Tibial nerve (tissue), 4 donors: ENCODE results near the gene SCFD1. TPM values are rescaled to one million over a fixed set of nuclear protein-coding genes. Genes with fewer than 3 reads are reported as not detected.
A peak's percentile ranks its signal among the peaks of the same experiment; 100 is the strongest.

Source experiments
- DNase-seq, 2 donors: peaks; one replicate each; pipeline ENCODE4 v3.0.0-alpha.2; 2019; ENCODE audit warnings: low spot score in 2 of 2
- H3K27ac ChIP-seq, 4 donors: fragments of 200-600 bp; sonication (generic) in 3 of 4; one replicate each; pipeline ENCODE4 v1.5.1; 2017 to 2019; ENCODE audit warnings: mild to moderate bottlenecking in 1 of 4
- H3K27me3 ChIP-seq, 2 donors: fragments of 200-600 bp; sonication (generic) in 1 of 2; one replicate each; pipeline versions ENCODE4 v1.5.1 to v1.6.0; 2017 to 2019
- H3K36me3 ChIP-seq, 3 donors: fragments of 200-600 bp; sonication (generic); one replicate each; pipeline ENCODE4 v1.5.1; 2018 to 2019
- H3K4me1 ChIP-seq, 4 donors: fragments of 200-600 bp; sonication (generic) in 3 of 4; one replicate each; pipeline ENCODE4 v1.5.1; 2017 to 2019
- H3K4me3 ChIP-seq, 4 donors: fragments of 200-600 bp; sonication (generic) in 3 of 4; one replicate each; pipeline ENCODE4 v1.5.1; 2017 to 2019; ENCODE audit warnings: mild to moderate bottlenecking in 1 of 4, moderate library complexity in 1 of 4
- H3K9me3 ChIP-seq, 4 donors: fragments of 200-600 bp; sonication (generic) in 3 of 4; one replicate each; pipeline ENCODE4 v1.5.1; 2017 to 2019
- CTCF ChIP-seq, 5 experiments: fragments of 200-600 bp in 3 of 5; fragments of 450-650 bp in 2 of 5; sonication (generic) in 3 of 5; IDR thresholded peaks; one replicate each; pipeline ENCODE4 v1.5.1; 2016 to 2019; ENCODE audit warnings: antibody characterized with exemption in 5 of 5, mild to moderate bottlenecking in 3 of 5, moderate library complexity in 2 of 5
- EP300 ChIP-seq, 2 donors: sonication (generic); formaldehyde crosslinking; IDR thresholded peaks; one replicate each; pipeline ENCODE4 v1.6.1; 2017; ENCODE audit warnings: antibody characterized with exemption in 2 of 2, mild to moderate bottlenecking in 1 of 2
- POLR2A ChIP-seq, 2 donors: fragments of 450-650 bp; IDR thresholded peaks; one replicate each; pipeline ENCODE4 v1.6.1; 2017; ENCODE audit warnings: antibody characterized with exemption in 2 of 2, mild to moderate bottlenecking in 2 of 2, moderate library complexity in 2 of 2
- WGBS, 2 donors: methylation state at CpG; one replicate each; pipeline ENCODE4 v1.1.5; 2018; 5-methylcytosine and 5-hydroxymethylcytosine counted together
- total RNA-seq, 4 donors: library from RNA; depleted of rRNA; stranded (reverse); fragments of >200 nt; gene quantifications; one replicate each; pipeline ENCODE4 v1.1.0, GENCODE V29; 2016

SCFD1 gene
- total RNA-seq, 4 donors from 2014 or later: 44.1 to 131 (median 75.0) TPM

GRCh38 chr14:30607156-30607780, 14.9 kb upstream of the SCFD1 start:
- Histone ChIP-seq H3K27ac (no peak overlapping the region), H3K36me3 (peaks cover 0 to 37% (median 0%) of the 10 kb centered on the region in 3 donors), H3K9me3 (no peaks in the 10 kb centered on the region), H3K4me3 (no peak overlapping the region), H3K4me1 (peaks cover 0 to 6% (median 0%) of the 10 kb centered on the region in 4 donors), H3K27me3 (no peaks in the 10 kb centered on the region)
- TF ChIP-seq POLR2A (IDR thresholded peaks at IDR 0.05): no peak
- TF ChIP-seq CTCF (IDR thresholded peaks at IDR 0.05): no peak
- TF ChIP-seq EP300 (IDR thresholded peaks at IDR 0.05): no peak
- no peak for DNase-seq
- WGBS, 2 donors: 93 to 95% methylated on average over 1 of the region's 1 CpG

GRCh38 chr14:30608533-30609006, 13.5 kb upstream of the SCFD1 start:
- peaks cover 0 to 6% (median 0%) of the 10 kb centered on the region in 4 donors for H3K4me1 ChIP-seq
- H3K9me3 ChIP-seq: no peaks in the 10 kb centered on the region
- 81 to 89% methylated on average over 5 of the region's 5 CpGs for WGBS, 2 donors
- no peak overlapping the region for H3K27ac ChIP-seq
- TF ChIP-seq POLR2A (IDR thresholded peaks at IDR 0.05) (no peak), CTCF (IDR thresholded peaks at IDR 0.05) (no peak), EP300 (IDR thresholded peaks at IDR 0.05) (no peak)
- H3K27me3 ChIP-seq: no peaks in the 10 kb centered on the region
- no peak for DNase-seq
- H3K4me3 ChIP-seq: no peak overlapping the region
- peaks cover 0 to 25% (median 0%) of the 10 kb centered on the region in 3 donors for H3K36me3 ChIP-seq

- 23 to 37% methylated on average over 6 of the region's 6 CpGs for WGBS, 2 donors
- DNase-seq: peak in 1 of 2 donors; percentile 55
- Histone ChIP-seq H3K27me3 (no peaks in the 10 kb centered on the region), H3K9me3 (no peaks in the 10 kb centered on the region), H3K36me3 (peaks cover 0 to 17% (median 0%) of the 10 kb centered on the region in 3 donors), H3K4me3 (no peak overlapping the region), H3K27ac (no peak overlapping the region), H3K4me1 (peaks cover 0 to 6% (median 0%) of the 10 kb centered on the region in 4 donors)
- TF ChIP-seq CTCF (IDR thresholded peaks at IDR 0.05) (peak in 1 of 5 experiments; percentile 14), POLR2A (IDR thresholded peaks at IDR 0.05) (no peak), EP300 (IDR thresholded peaks at IDR 0.05) (peak in 1 of 2 donors; percentile 14)
These were observed 11.3 kb upstream of the SCFD1 start for GRCh38 chr14:30610787-30611343.

- Histone ChIP-seq H3K4me3 (no peak overlapping the region), H3K36me3 (peaks cover 0 to 14% (median 0%) of the 10 kb centered on the region in 3 donors), H3K27me3 (no peaks in the 10 kb centered on the region), H3K27ac (no peak overlapping the region), H3K9me3 (no peaks in the 10 kb centered on the region), H3K4me1 (peaks cover 0 to 6% (median 0%) of the 10 kb centered on the region in 4 donors)
- 89 to 93% methylated on average over 2 of the region's 2 CpGs for WGBS, 2 donors
- no peak for DNase-seq
- TF ChIP-seq EP300 (IDR thresholded peaks at IDR 0.05) (no peak), CTCF (IDR thresholded peaks at IDR 0.05) (no peak), POLR2A (IDR thresholded peaks at IDR 0.05) (no peak)
These were observed 8.0 kb upstream of the SCFD1 start for GRCh38 chr14:30614155-30614554.

GRCh38 chr14:30620178-30620577, 1.9 kb upstream of the SCFD1 start:
- Histone ChIP-seq H3K27ac (no peak overlapping the region), H3K4me3 (no peak overlapping the region), H3K9me3 (no peaks in the 10 kb centered on the region), H3K4me1 (peaks cover 0 to 32% (median 9%) of the 10 kb centered on the region in 4 donors), H3K27me3 (no peaks in the 10 kb centered on the region), H3K36me3 (peaks cover 0 to 8% (median 0%) of the 10 kb centered on the region in 3 donors)
- no peak for DNase-seq
- 62 to 73% methylated on average over 1 of the region's 1 CpG for WGBS, 2 donors
- TF ChIP-seq EP300 (IDR thresholded peaks at IDR 0.05) (no peak), CTCF (IDR thresholded peaks at IDR 0.05) (no peak), POLR2A (IDR thresholded peaks at IDR 0.05) (no peak)
